DMS 273 treated with DMSO at 0.1 percent for 48 hours (cell line): Measurements from ENCODE around the gene FRMD8.

ENCODE experiments used
- DNase-seq: peaks from one replicate; lab custom pipeline; 2025; lab: John Stamatoyannopoulos, UW

FRMD8 gene

GRCh38 chr11:65375012-65375411 is 11.4 kb upstream of the FRMD8 start:
- DNase-seq = no peak

GRCh38 chr11:65376138-65376713 is 10.2 kb upstream of the FRMD8 start:
- no peak for DNase-seq

GRCh38 chr11:65377036-65377435 is 9.4 kb upstream of the FRMD8 start:
- DNase-seq = no peak

- no peak for DNase-seq
Measured at GRCh38 chr11:65377777-65378176, 8.7 kb upstream of the FRMD8 start.

GRCh38 chr11:65378208-65378927 is 8.1 kb upstream of the FRMD8 start:
- DNase-seq = no peak

- DNase-seq = no peak
Measured at GRCh38 chr11:65378928-65379638, 7.4 kb upstream of the FRMD8 start.

GRCh38 chr11:65379698-65380459 is 6.6 kb upstream of the FRMD8 start:
- DNase-seq = no peak

GRCh38 chr11:65380460-65381119 is 5.8 kb upstream of the FRMD8 start:
- DNase-seq = no peak

- no peak for DNase-seq
Measured at GRCh38 chr11:65381716-65382032, 4.8 kb upstream of the FRMD8 start.

GRCh38 chr11:65382033-65382803 is 4.2 kb upstream of the FRMD8 start, which contains the start of gene SLC25A45:
SLC25A45 (minus strand) TSS chr11:65382646; CDS start chr11:65381951, 695 bp downstream.
- peak; percentile 88 for DNase-seq

GRCh38 chr11:65382804-65383368 is 3.6 kb upstream of the FRMD8 start:
- DNase-seq = no peak

- DNase-seq = no peak
Measured at GRCh38 chr11:65383778-65384177, 2.7 kb upstream of the FRMD8 start.

GRCh38 chr11:65384301-65384889 is 2.0 kb upstream of the FRMD8 start:
- DNase-seq = no peak

GRCh38 chr11:65388731-65389130 is 2.3 kb downstream of the FRMD8 start:
- no peak for DNase-seq

GRCh38 chr11:65389294-65389980 is 3.0 kb downstream of the FRMD8 start:
- DNase-seq = no peak

GRCh38 chr11:65390099-65390941 is 3.9 kb downstream of the FRMD8 start:
- no peak for DNase-seq

GRCh38 chr11:65390996-65391395 is 4.6 kb downstream of the FRMD8 start:
- DNase-seq = no peak

- DNase-seq = no peak
Measured at GRCh38 chr11:65392186-65392829, 5.9 kb downstream of the FRMD8 start.
